Vagina (tissue), 2 donors: ENCODE measurements around the gene LDB2. TPM values are rescaled to one million over a fixed set of nuclear protein-coding genes. Genes with fewer than 3 reads are reported as not detected.

Source experiments
- DNase-seq, 2 donors: peaks; one replicate each; pipeline ENCODE4 v3.0.0-alpha.2; 2017; ENCODE audit errors: extremely low spot score in 2 of 2
- H3K27ac ChIP-seq: fragments of 200-600 bp; sonication (generic); one replicate; pipeline ENCODE4 v1.5.1; 2019
- H3K27me3 ChIP-seq: fragments of 200-600 bp; sonication (generic); one replicate; pipeline ENCODE4 v1.5.1; 2019
- H3K36me3 ChIP-seq, 2 donors: fragments of 200-600 bp; sonication (generic); one replicate each; pipeline ENCODE4 v1.5.1; 2017 to 2019
- H3K4me1 ChIP-seq: fragments of 200-600 bp; sonication (generic); one replicate; pipeline ENCODE4 v1.5.1; 2019
- H3K4me3 ChIP-seq, 2 donors: fragments of 200-600 bp; sonication (generic); 1 replicate in 1 of 2; 2 replicates in 1 of 2; pipeline ENCODE4 v1.5.1; 2016 to 2019
- H3K9me3 ChIP-seq: fragments of 200-600 bp; sonication (generic); one replicate; pipeline ENCODE4 v1.5.1; 2019
- POLR2A ChIP-seq, 2 donors: fragments of 450-650 bp; IDR thresholded peaks; one replicate each; pipeline ENCODE4 v1.6.1; 2017; ENCODE audit warnings: antibody characterized with exemption in 2 of 2, mild to moderate bottlenecking in 2 of 2, moderate library complexity in 2 of 2
- POLR2AphosphoS5 ChIP-seq, 2 donors: sonication (generic); formaldehyde crosslinking; IDR thresholded peaks; one replicate each; pipeline ENCODE4 v1.9.0; 2017; ENCODE audit warnings: antibody characterized with exemption in 2 of 2, mild to moderate bottlenecking in 2 of 2, low read depth in 1 of 2; ENCODE audit not compliant: insufficient read depth in 1 of 2
- intact Hi-C: fragments of 100-400 bp; cut with DNase I; formaldehyde crosslinking; loops from one replicate; pipeline ENCODE4 v1.15.1; 2023
- total RNA-seq: library from RNA; depleted of rRNA; stranded (reverse); fragments of >200 nt; gene quantifications from one replicate; pipeline ENCODE4 v1.2.3, GENCODE V29; 2016
- TF ChIP-seq, protein P1 (sequence below), 3 experiments: fragments of 450-650 bp in 2 of 3; fragments of 200-600 bp in 1 of 3; sonication (generic) in 1 of 3; IDR thresholded peaks; one replicate each; pipeline ENCODE4 v1.5.1; 2017 to 2019; ENCODE audit warnings: antibody characterized with exemption in 3 of 3, mild to moderate bottlenecking in 2 of 3, moderate library complexity in 2 of 3

The LDB2 gene
- 70.0 TPM for total RNA-seq

DNA sequence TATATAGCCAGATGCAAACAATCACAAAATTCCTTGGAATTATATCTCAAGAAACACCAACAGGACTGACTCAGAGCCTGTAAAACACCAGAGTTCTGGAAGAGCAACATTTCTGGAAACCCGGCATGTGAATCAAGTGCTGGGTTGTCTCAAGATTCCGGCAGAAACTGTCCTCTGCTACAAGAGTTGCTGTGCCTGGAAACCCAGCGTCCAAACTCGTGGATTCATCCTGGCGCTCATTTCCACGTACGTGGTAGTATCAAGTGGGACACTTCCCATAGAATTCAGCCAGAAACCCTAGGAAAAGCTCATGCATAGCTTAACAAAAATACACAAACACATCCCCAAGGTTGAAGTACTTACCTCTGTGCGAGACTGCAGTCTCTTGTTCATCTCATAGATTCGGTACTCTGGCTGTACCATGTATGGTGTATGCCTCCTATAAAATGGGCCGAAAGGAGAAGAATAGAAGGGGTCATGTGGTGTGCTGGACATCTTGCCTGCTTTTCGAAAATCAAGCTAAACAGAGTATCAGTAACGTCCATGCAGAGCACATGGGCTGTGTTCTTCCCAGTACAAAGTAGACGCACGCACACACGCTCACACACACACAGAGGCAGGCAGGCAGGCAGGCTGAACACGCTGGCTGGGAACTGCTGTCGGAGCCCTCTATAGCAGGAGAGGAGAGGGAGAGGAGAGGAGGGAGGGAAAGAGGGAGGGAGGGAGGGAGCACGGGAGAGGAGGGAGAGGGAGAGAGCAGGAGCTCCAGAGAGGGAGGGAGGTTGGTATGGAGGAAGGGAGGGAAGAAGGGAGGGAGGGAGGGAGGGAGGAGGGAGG is at the start of gene LDB2:
Gene LDB2, minus strand, starts transcription at position 655 of the 837 bp plus-strand sequence.
- intact Hi-C loops: no loop called here
- H3K27ac ChIP-seq: peak within 1 kb of the TSS; percentile 71
- no peaks in the 10 kb centered on the region for H3K27me3 ChIP-seq
- no peaks in the 10 kb centered on the region for H3K9me3 ChIP-seq
- no peaks in the 10 kb centered on the region for H3K4me1 ChIP-seq
- H3K36me3 ChIP-seq: no peaks in the 10 kb centered on the region
- TF ChIP-seq, protein P1, sequence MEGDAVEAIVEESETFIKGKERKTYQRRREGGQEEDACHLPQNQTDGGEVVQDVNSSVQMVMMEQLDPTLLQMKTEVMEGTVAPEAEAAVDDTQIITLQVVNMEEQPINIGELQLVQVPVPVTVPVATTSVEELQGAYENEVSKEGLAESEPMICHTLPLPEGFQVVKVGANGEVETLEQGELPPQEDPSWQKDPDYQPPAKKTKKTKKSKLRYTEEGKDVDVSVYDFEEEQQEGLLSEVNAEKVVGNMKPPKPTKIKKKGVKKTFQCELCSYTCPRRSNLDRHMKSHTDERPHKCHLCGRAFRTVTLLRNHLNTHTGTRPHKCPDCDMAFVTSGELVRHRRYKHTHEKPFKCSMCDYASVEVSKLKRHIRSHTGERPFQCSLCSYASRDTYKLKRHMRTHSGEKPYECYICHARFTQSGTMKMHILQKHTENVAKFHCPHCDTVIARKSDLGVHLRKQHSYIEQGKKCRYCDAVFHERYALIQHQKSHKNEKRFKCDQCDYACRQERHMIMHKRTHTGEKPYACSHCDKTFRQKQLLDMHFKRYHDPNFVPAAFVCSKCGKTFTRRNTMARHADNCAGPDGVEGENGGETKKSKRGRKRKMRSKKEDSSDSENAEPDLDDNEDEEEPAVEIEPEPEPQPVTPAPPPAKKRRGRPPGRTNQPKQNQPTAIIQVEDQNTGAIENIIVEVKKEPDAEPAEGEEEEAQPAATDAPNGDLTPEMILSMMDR (IDR thresholded peaks at IDR 0.05): no peak
- TF ChIP-seq POLR2A (IDR thresholded peaks at IDR 0.05) (no peak), POLR2AphosphoS5 (IDR thresholded peaks at IDR 0.05; ENCODE audit: insufficient read depth in 1 of 2, low read depth in 1 of 2) (no peak)
- peak within 1 kb of the TSS; percentile 57 to 58 for H3K4me3 ChIP-seq
- DNase-seq: peak in 1 of 2 donors; percentile 94

DNA sequence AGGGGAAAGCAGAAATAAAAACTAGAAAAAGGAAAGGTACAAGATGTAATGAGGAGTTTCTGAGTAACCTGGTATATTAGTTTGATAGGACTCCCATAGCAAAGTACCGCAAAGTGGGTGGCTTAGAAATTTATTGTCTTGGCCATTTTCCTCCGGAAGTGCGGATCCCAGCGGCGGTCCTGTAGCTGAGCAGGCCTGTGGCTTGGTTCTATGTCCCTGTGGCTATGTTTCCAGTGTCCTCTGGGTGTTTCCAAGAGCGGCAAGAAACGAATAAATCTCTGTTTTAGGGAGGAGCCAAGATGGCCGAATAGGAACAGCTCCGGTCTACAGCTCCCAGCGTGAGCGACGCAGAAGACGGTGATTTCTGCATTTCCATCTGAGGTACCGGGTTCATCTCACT is 44.0 kb upstream of the LDB2 start:
- no peak for DNase-seq
- Histone ChIP-seq H3K9me3 (no peaks in the 10 kb centered on the region), H3K27me3 (no peaks in the 10 kb centered on the region), H3K4me3 (no peak overlapping the region), H3K36me3 (no peaks in the 10 kb centered on the region), H3K4me1 (no peaks in the 10 kb centered on the region), H3K27ac (no peak overlapping the region)
- TF ChIP-seq, protein P1 (IDR thresholded peaks at IDR 0.05): no peak
- TF ChIP-seq POLR2AphosphoS5 (IDR thresholded peaks at IDR 0.05; ENCODE audit: insufficient read depth in 1 of 2, low read depth in 1 of 2) (no peak), POLR2A (IDR thresholded peaks at IDR 0.05) (no peak)
- intact Hi-C loops: no loop called here

DNA sequence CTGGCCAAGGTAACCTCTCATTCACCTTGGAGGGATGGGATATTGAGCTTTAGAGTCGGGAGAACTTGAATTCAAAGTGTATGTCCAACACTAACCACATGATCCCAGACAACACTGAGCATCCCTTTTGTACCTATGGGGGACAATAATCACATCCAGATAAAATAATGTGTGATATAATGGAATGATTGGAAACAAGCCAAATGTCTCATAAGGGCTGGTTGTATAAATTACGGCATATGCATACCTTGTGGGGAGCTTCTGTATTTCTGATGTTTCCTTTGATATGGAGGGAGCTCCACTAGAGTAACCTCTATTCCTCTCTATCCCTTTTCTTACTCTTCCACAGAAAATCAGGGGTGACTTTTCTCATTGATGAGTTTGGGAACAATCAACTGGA is 40.7 kb upstream of the LDB2 start:
- Histone ChIP-seq H3K36me3 (no peaks in the 10 kb centered on the region), H3K27me3 (no peaks in the 10 kb centered on the region), H3K9me3 (no peaks in the 10 kb centered on the region), H3K4me1 (no peaks in the 10 kb centered on the region), H3K27ac (no peak overlapping the region), H3K4me3 (no peak overlapping the region)
- TF ChIP-seq POLR2A (IDR thresholded peaks at IDR 0.05) (no peak), POLR2AphosphoS5 (IDR thresholded peaks at IDR 0.05; ENCODE audit: insufficient read depth in 1 of 2, low read depth in 1 of 2) (no peak)
- TF ChIP-seq, protein P1 (IDR thresholded peaks at IDR 0.05): no peak
- intact Hi-C loops: no loop called here
- DNase-seq: no peak

DNA sequence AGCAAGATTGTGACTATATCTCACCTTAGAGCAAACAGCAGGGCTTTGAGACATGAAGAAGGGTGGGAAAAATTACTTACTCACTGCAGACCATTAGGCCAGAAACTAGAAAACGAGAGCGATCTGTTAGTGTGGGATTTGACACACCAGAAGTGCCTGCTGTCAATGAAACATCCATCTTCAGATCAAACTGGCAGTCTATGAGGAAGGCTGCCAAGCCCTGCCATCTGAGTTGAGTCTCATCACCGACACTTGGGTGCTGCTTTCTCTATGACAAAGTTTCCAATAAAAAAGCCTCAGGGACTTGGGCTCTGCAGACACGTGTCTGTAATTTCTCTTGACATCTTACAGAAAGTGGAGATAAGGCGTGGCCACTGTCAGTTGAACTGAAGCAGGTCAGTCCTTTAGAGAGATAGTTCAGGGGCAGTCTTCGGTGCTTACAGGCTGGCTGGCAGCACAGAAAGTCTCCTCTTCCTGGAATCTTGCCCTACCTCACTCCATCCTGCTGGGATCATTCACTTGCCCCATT is 40.1 kb upstream of the LDB2 start:
- Histone ChIP-seq H3K9me3 (no peaks in the 10 kb centered on the region), H3K4me3 (no peak overlapping the region), H3K4me1 (no peaks in the 10 kb centered on the region), H3K27ac (no peak overlapping the region), H3K27me3 (no peaks in the 10 kb centered on the region), H3K36me3 (no peaks in the 10 kb centered on the region)
- no peak for TF ChIP-seq POLR2A (IDR thresholded peaks at IDR 0.05)
- TF ChIP-seq, protein P1 (IDR thresholded peaks at IDR 0.05): no peak
- no peak for TF ChIP-seq POLR2AphosphoS5 (IDR thresholded peaks at IDR 0.05; ENCODE audit: insufficient read depth in 1 of 2, low read depth in 1 of 2)
- intact Hi-C loops: no loop called here
- no peak for DNase-seq
